Measurements from ENCODE around the gene ATRN.

Gene ATRN

DNA sequence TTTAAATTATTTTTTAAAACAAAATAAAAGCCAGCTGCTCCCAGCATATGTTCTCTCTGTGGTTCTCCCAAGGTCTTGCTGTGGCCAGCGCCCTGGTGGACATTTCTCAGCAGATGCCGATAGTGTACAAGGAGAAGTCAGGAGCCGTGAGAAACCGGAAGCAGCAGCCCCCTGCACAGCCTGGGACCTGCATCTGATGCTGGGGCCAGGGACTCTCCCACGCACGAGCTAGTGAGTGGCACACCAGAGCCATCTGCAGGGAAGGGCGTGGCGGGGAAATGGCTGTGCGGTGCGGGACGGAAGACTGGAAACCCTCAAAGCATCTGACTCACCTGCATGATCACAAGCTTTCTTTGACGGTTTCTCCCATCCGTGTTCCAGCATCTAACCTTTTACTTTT, 175.8 kb downstream of the ATRN start:
- CTCF ChIA-PET = interaction anchor here (0.7 kb wide), 1 partner anchor 430 kb away, joined by 4 read pairs; no protein-coding TSS in a partner anchor
- no peak for TF ChIP-seq ARNT (IDR thresholded peaks at IDR 0.05)
- TF ChIP-seq LEF1 (IDR thresholded peaks at IDR 0.05; ENCODE audit: borderline replicate concordance) = no peak
- TF ChIP-seq L3MBTL2 (conservative IDR thresholded peaks at IDR 0.05) = no peak
- TF ChIP-seq FOXM1 (IDR thresholded peaks at IDR 0.05; ENCODE audit: borderline replicate concordance) = no peak
- TF ChIP-seq, protein P1, sequence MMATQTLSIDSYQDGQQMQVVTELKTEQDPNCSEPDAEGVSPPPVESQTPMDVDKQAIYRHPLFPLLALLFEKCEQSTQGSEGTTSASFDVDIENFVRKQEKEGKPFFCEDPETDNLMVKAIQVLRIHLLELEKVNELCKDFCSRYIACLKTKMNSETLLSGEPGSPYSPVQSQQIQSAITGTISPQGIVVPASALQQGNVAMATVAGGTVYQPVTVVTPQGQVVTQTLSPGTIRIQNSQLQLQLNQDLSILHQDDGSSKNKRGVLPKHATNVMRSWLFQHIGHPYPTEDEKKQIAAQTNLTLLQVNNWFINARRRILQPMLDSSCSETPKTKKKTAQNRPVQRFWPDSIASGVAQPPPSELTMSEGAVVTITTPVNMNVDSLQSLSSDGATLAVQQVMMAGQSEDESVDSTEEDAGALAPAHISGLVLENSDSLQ (IDR thresholded peaks at IDR 0.05) = no peak
- no peak for TF ChIP-seq CTBP1 (IDR thresholded peaks at IDR 0.05; ENCODE audit: borderline replicate concordance)
- POLR2A ChIA-PET = no interaction called here

DNA sequence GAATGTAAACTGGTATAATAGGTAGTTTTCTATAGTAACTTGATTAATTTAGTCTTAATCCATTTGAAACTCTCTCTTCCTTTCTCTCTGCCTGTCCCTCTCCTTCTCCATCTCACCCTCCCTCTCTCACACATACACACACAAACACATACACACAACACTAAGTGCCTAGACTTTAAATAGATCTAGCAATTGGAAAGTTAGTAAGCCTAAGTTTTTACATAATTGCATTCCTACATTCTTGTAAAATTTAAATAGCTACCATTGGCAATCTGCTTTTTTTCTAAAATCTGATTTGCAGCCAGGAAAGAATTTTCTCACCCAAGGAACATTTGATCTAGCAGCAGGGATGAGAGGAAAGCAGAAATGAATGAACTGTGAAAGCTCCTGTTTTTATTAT, 176.7 kb downstream of the ATRN start:
- no peak for DNase-seq (ENCODE audit: extremely low spot score)
- no peak for TF ChIP-seq ELF4 (IDR thresholded peaks at IDR 0.05)
- no peak for TF ChIP-seq FOXM1 (IDR thresholded peaks at IDR 0.05; ENCODE audit: borderline replicate concordance)
- no peak for TF ChIP-seq FOXK2 (IDR thresholded peaks at IDR 0.05)
- no peak for TF ChIP-seq LEF1 (IDR thresholded peaks at IDR 0.05; ENCODE audit: borderline replicate concordance)
- no peak for TF ChIP-seq TARDBP (IDR thresholded peaks at IDR 0.05)
- TF ChIP-seq, protein P1 (IDR thresholded peaks at IDR 0.05) = no peak
- ChIA-PET POLR2A (no interaction called here), CTCF (interaction anchor here (0.7 kb wide), 1 partner anchor 430 kb away, joined by 4 read pairs; no protein-coding TSS in a partner anchor)

More for the DNA sequence above, 175.8 kb downstream of the ATRN start:
- DNase-seq (ENCODE audit: extremely low spot score) = no peak

DNA sequence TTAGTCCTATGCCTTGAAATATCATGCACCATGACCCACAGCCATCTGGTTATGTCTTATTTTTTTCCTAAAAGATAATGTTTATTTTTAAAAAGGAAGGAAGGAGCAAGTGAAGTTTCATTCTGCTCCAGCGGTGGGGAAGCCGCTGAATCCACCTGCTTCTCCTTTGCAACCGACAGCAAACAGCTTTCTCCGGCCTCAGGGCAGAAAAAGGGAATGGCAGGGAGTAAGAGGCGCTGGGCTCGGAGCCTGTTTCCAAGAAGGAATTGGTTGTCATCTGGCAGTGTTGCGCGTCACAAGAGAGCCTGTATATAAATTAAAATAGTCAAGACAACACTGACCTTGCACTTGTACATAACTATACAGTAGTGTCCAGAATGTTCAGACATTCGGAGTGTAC, 178.1 kb downstream of the ATRN start:
- ChIA-PET POLR2A (no interaction called here), CTCF (interaction anchor here (0.6 kb wide), 1 partner anchor 317 kb away, joined by 3 read pairs; no protein-coding TSS in a partner anchor)
- DNase-seq (ENCODE audit: extremely low spot score) = no peak
- TF ChIP-seq BHLHE40 (IDR thresholded peaks at IDR 0.05; ENCODE audit: borderline replicate concordance) (no peak), FOXK2 (IDR thresholded peaks at IDR 0.05) (no peak), HDGF (IDR thresholded peaks at IDR 0.05; ENCODE audit: borderline replicate concordance) (no peak)

- POLR2A ChIA-PET = no interaction called here
- DNase-seq (ENCODE audit: extremely low spot score) = no peak
- CTCF ChIA-PET = no interaction called here
- no peak for TF ChIP-seq FOXA1 (IDR thresholded peaks at IDR 0.05)
- no peak for TF ChIP-seq ARNT (IDR thresholded peaks at IDR 0.05)
- no peak for TF ChIP-seq SUZ12 (IDR thresholded peaks at IDR 0.05)
- no peak for TF ChIP-seq TARDBP (IDR thresholded peaks at IDR 0.05)
- no peak for TF ChIP-seq ZNF384 (IDR thresholded peaks at IDR 0.05)
- TF ChIP-seq ELF4 (IDR thresholded peaks at IDR 0.05) = no peak
- no peak for TF ChIP-seq NFRKB (IDR thresholded peaks at IDR 0.05)
- TF ChIP-seq, protein P1 (IDR thresholded peaks at IDR 0.05) = no peak
- no peak for TF ChIP-seq LEF1 (IDR thresholded peaks at IDR 0.05; ENCODE audit: borderline replicate concordance)
- no peak for TF ChIP-seq SP1 (IDR thresholded peaks at IDR 0.05)
- TF ChIP-seq HDGF (IDR thresholded peaks at IDR 0.05; ENCODE audit: borderline replicate concordance) = no peak
- no peak for TF ChIP-seq L3MBTL2 (conservative IDR thresholded peaks at IDR 0.05)
- no peak for TF ChIP-seq FOXK2 (IDR thresholded peaks at IDR 0.05)
- TF ChIP-seq FOXM1 (IDR thresholded peaks at IDR 0.05; ENCODE audit: borderline replicate concordance) = no peak
Measured at GRCh38 chr20:3651204-3651962, 180.6 kb downstream of the ATRN start.

- ChIA-PET CTCF (no interaction called here), POLR2A (no interaction called here)
- no peak for DNase-seq (ENCODE audit: extremely low spot score)
- no peak for TF ChIP-seq BHLHE40 (IDR thresholded peaks at IDR 0.05; ENCODE audit: borderline replicate concordance)
- TF ChIP-seq SP1 (IDR thresholded peaks at IDR 0.05) = no peak
- TF ChIP-seq LEF1 (IDR thresholded peaks at IDR 0.05; ENCODE audit: borderline replicate concordance) = no peak
- no peak for TF ChIP-seq SUZ12 (IDR thresholded peaks at IDR 0.05)
- no peak for TF ChIP-seq L3MBTL2 (conservative IDR thresholded peaks at IDR 0.05)
Measured at GRCh38 chr20:3652221-3652620, 181.4 kb downstream of the ATRN start.

DNA sequence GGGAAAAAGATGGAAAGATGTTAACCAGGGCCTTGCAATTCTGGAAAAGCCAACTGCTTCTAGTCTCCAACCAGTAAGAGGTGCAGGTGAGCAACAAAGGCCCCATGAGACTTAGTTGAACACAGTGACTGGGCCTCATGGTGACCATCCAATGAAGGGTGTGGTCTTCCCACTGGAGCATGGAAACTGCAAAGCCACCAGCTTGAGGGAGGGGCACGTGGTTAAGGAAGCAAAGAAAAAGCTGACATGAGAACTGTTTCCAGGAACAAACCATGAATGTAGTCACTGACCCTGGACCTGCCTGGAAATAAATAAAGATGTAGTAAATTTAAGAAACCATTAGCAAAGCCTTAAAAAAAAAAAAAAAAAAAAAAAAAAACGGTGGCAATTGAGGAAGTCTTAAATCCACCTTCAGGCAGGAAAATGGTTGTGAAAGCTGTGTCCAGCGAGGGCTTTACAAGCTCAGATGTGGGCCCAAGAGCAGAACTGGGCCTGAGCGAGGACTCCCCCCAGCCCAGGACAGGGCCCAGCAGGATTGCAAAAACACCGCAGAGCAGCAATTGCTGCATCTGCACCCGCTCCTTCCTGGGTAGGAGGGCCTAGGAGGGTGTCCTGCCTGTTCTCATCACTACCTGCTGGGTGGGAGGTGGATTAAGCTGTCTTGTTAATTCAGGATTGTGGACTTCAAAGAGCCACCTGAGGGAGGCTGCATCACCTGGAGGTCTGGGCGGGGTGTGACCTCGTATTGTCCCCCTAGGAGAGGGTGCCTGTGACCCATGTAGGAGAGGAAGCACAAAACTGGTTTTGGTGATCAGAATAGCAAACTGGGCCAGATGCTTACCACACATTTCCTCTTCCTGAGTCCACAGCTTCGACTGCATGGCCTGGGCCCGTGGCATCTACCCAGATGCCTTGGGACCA, 182.1 kb downstream of the ATRN start:
- CTCF ChIA-PET = no interaction called here
- POLR2A ChIA-PET = no interaction called here
- TF ChIP-seq ELF4 (IDR thresholded peaks at IDR 0.05) (no peak), CTBP1 (IDR thresholded peaks at IDR 0.05; ENCODE audit: borderline replicate concordance) (no peak), SP1 (IDR thresholded peaks at IDR 0.05) (no peak), ARNT (IDR thresholded peaks at IDR 0.05) (no peak)
- no peak for DNase-seq (ENCODE audit: extremely low spot score)
